Fibroblast of the aortic adventitia (primary cell): ENCODE results near the gene METRN. TPM values are rescaled to one million over a fixed set of nuclear protein-coding genes. Genes with fewer than 3 reads are reported as not detected.

Experiments
- DNase-seq: peaks from one replicate; pipeline ENCODE4 v3.0.0-alpha.2; 2010; ENCODE audit warnings: low read depth
- H3K4me3 ChIP-seq: 2 replicates; pipeline ENCODE4 v1.5.1; 2011; ENCODE audit warnings: low read depth, mild to moderate bottlenecking, control low read depth, low read length, moderate library complexity
- total RNA-seq: library from RNA; depleted of rRNA; stranded (reverse); fragments of >200 nt; gene quantifications from 2 replicates; pipeline ENCODE4 v1.2.3, GENCODE V29; 2012; ENCODE audit warnings: low replicate concordance
- TF ChIP-seq, protein P1 (sequence below): IDR thresholded peaks from 2 replicates; pipeline ENCODE4 v1.5.1; 2011; ENCODE audit warnings: mild to moderate bottlenecking, low read length, control low read depth, inconsistent platforms; ENCODE audit not compliant: insufficient read depth

METRN gene
- total RNA-seq, 1 donor, result 30.7 TPM

DNA sequence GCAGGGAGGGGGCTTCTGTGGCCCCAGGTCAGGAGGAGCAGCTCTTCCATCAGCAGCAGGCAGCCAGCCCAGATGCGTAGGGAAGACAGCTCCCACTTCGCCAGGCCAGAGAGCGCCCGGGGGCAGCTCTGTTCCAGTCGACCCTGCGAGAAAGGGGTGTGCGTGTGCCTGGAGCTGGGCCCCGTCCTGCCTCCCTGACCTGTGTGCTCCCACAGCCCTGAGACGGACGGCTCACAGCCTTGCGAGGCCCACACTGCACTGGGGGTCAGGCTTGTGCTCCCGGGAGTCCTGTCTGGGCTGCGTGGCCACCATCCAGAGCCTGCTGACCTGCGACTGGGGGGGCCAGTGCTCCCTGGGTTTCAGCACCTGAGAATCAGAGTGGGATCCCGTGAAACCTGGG is 45.1 kb downstream of the METRN start:
- H3K4me3 ChIP-seq, result no peak overlapping the region
- TF ChIP-seq, protein P1, sequence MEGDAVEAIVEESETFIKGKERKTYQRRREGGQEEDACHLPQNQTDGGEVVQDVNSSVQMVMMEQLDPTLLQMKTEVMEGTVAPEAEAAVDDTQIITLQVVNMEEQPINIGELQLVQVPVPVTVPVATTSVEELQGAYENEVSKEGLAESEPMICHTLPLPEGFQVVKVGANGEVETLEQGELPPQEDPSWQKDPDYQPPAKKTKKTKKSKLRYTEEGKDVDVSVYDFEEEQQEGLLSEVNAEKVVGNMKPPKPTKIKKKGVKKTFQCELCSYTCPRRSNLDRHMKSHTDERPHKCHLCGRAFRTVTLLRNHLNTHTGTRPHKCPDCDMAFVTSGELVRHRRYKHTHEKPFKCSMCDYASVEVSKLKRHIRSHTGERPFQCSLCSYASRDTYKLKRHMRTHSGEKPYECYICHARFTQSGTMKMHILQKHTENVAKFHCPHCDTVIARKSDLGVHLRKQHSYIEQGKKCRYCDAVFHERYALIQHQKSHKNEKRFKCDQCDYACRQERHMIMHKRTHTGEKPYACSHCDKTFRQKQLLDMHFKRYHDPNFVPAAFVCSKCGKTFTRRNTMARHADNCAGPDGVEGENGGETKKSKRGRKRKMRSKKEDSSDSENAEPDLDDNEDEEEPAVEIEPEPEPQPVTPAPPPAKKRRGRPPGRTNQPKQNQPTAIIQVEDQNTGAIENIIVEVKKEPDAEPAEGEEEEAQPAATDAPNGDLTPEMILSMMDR, result no peak
- DNase-seq, result no peak

DNA sequence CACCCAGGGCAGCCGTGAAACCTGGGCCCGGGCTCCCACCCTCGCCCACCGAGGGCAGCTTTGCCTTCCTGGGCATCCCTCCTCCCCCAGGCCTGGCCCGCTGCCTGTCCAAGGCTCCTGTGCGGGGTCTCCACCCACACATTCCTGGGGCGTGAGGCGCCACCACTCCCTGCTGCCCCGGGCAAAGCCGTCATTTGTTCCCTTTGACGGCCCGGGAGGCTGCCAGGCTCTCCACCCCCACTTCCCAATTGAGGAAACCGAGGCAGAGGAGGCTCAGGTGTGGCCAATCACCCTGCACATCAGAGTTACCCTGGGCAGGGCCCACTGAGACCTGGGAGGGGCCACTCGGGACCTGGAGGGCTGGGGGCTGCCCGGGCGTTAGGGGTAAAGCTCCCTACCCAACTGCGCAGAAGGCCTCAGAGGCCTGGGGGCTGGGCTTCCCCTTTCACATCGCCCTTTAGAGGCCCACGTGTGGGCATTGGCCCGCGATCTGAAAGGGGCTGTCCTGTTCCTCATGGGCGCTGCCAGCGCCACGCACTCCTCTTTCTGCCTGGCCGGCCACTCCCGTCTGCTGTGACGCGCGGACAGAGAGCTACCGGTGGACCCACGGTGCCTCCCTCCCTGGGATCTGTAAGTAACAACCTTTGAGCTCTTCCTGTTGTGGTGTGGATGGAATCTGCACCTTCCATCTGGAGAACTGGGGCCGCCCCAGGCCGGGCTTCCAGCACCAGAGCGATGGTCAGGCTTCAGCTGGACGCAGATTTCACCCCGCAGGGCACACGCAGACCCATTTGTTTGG is 45.8 kb downstream of the METRN start, which contains the start of gene MSLN:
Gene MSLN, plus strand, starts transcription at position 190 of the 799 bp plus-strand sequence. CDS start 1,947 bp downstream, outside the sequence.
- DNase-seq, result no peak
- H3K4me3 ChIP-seq, result no peak within 1 kb of the TSS
- TF ChIP-seq, protein P1, result no peak

GRCh38 chr16:761625-762513 is 47.0 kb downstream of the METRN start:
- TF ChIP-seq, protein P1, result no peak
- no peak overlapping the region for H3K4me3 ChIP-seq
- no peak for DNase-seq

- no peak for DNase-seq
- TF ChIP-seq, protein P1, result no peak
- H3K4me3 ChIP-seq, result no peak overlapping the region
Measured at GRCh38 chr16:762595-763268, 47.8 kb downstream of the METRN start.

- no peak for DNase-seq
- H3K4me3 ChIP-seq, result no peak overlapping the region
- TF ChIP-seq, protein P1, result no peak
Measured at GRCh38 chr16:763369-764183, 48.7 kb downstream of the METRN start.
